OCI-LY7 (cell line): ENCODE measurements around the gene SOAT2. TPM values are rescaled to one million over a fixed set of nuclear protein-coding genes. Genes with fewer than 3 reads are reported as not detected.
"Not testable (repeated sequence)": the region's sequence is repeated elsewhere in the genome, so short reads cannot be mapped to it uniquely, and the experiment has no call there.

Experiments used
- BruUV-seq: library from RNA; stranded (reverse); fragments of 400-500 nt; replicated peaks from 2 replicates; lab custom pipeline; 2021; lab: Mats Ljungman, UMichigan
- CTCF ChIA-PET: fragments of 300-600 bp; sonication (Branson Sonifier 250); formaldehyde crosslinking; loops from one replicate; lab custom pipeline; 2022; ENCODE audit warnings: antibody characterized with exemption; ENCODE audit not compliant: unreplicated experiment; lab: Charles Lee
- POLR2A ChIA-PET: fragments of 300-600 bp; sonication (Branson Sonifier 250); formaldehyde crosslinking; loops from one replicate; lab custom pipeline; 2022; ENCODE audit warnings: antibody characterized with exemption; lab: Charles Lee
- DNase-seq: peaks from one replicate; pipeline ENCODE4 v3.0.0-alpha.2; 2015; ENCODE audit warnings: low spot score
- H2AFZ ChIP-seq: fragments of 200-600 bp; sonication (generic), shearing (Covaris generic); 2 replicates; pipeline ENCODE4 v1.6.1; 2014; ENCODE audit warnings: mild to moderate bottlenecking, antibody characterized with exemption, low read length, moderate library complexity
- H3K27ac ChIP-seq: fragments of 200-600 bp; sonication (generic); 2 replicates; pipeline ENCODE4 v1.5.1; 2014; ENCODE audit warnings: mixed run types, low read depth, mild to moderate bottlenecking, moderate library complexity, low read length, inconsistent platforms; ENCODE audit not compliant: poor library complexity, severe bottlenecking
- H3K36me3 ChIP-seq: fragments of 200-600 bp; sonication (generic); 2 replicates; pipeline ENCODE4 v1.6.1; 2014; ENCODE audit warnings: mild to moderate bottlenecking, antibody characterized with exemption, low read length, moderate library complexity, mixed read lengths; ENCODE audit not compliant: insufficient read depth
- H3K4me1 ChIP-seq: fragments of 200-600 bp; sonication (generic); 2 replicates; pipeline ENCODE4 v1.5.1; 2014; ENCODE audit warnings: mild to moderate bottlenecking, low read length; ENCODE audit not compliant: insufficient read depth, poor library complexity, severe bottlenecking
- H3K4me2 ChIP-seq: fragments of 200-600 bp; sonication (generic); 2 replicates; pipeline ENCODE4 v1.6.1; 2014; ENCODE audit warnings: mild to moderate bottlenecking, low read length
- H3K4me3 ChIP-seq: fragments of 200-600 bp; sonication (generic); 2 replicates; pipeline ENCODE4 v1.5.1; 2014; ENCODE audit warnings: mild to moderate bottlenecking, low read depth, low read length; ENCODE audit not compliant: poor library complexity, severe bottlenecking
- H3K79me2 ChIP-seq: fragments of 200-600 bp; sonication (generic); 2 replicates; pipeline ENCODE4 v1.6.1; 2016; ENCODE audit warnings: low read depth, mild to moderate bottlenecking, low read length, moderate library complexity, mixed read lengths; ENCODE audit not compliant: insufficient read depth
- H3K9me2 ChIP-seq: fragments of 200-600 bp; sonication (generic); 2 replicates; pipeline ENCODE4 v1.6.1; 2016; ENCODE audit warnings: mild to moderate bottlenecking, low read length, mixed read lengths; ENCODE audit not compliant: insufficient read depth
- H3K9me3 ChIP-seq: fragments of 200-600 bp; sonication (generic); 2 replicates; pipeline ENCODE4 v1.6.1; 2014; ENCODE audit warnings: mild to moderate bottlenecking, mixed run types, low read length, mixed read lengths
- H4K20me1 ChIP-seq: fragments of 200-600 bp; sonication (generic); 2 replicates; pipeline ENCODE4 v1.6.1; 2014; ENCODE audit warnings: mild to moderate bottlenecking, antibody characterized with exemption, low read length, moderate library complexity, mixed read lengths; ENCODE audit not compliant: insufficient read depth
- CTCF ChIP-seq: fragments of 200-600 bp; sonication (generic); conservative IDR thresholded peaks from 2 replicates; pipeline ENCODE4 v1.5.1; 2014; ENCODE audit warnings: mild to moderate bottlenecking, antibody characterized with exemption, low read length, moderate library complexity, mixed read lengths
- EZH2phosphoT487 ChIP-seq: fragments of 200-600 bp; sonication (generic); IDR thresholded peaks from 2 replicates; pipeline ENCODE4 v1.6.1; 2018; ENCODE audit warnings: low read depth, borderline replicate concordance, mild to moderate bottlenecking, mixed run types, antibody characterized with exemption, low read length, moderate library complexity, mixed read lengths
- intact Hi-C: fragments of 100-400 bp; cut with micrococcal nuclease; formaldehyde crosslinking; loops from one replicate; pipeline ENCODE4 v1.10.0; 2022; ENCODE audit not compliant: unreplicated experiment
- total RNA-seq, 2 experiments: library from RNA; depleted of rRNA in 1 of 2; stranded (reverse); fragments of >200 nt in 1 of 2; shearing (Covaris generic) in 1 of 2; gene quantifications; 2 replicates each; pipeline ENCODE4 v1.2.3, GENCODE V29; 2014 to 2022

The SOAT2 gene
- total RNA-seq, 2 experiments from 2014 or later = 0.06 to 1.8 TPM

GRCh38 chr12:53105256-53105655, 2.0 kb downstream of the SOAT2 start:
- ChIA-PET POLR2A (no interaction called here), CTCF (interaction anchor here (0.6 kb wide), 1 partner anchor 39 kb away, joined by 3 read pairs; no protein-coding TSS in a partner anchor)
- Histone ChIP-seq H3K4me1 (peaks cover 29% of the 10 kb centered on the region), H3K9me2 (no peaks in the 10 kb centered on the region), H3K4me2 (no peak overlapping the region), H3K27ac (no peak overlapping the region), H3K79me2 (no peaks in the 10 kb centered on the region), H4K20me1 (no peaks in the 10 kb centered on the region), H3K4me3 (no peak overlapping the region), H2AFZ (no peak overlapping the region), H3K36me3 (no peaks in the 10 kb centered on the region), H3K9me3 (no peaks in the 10 kb centered on the region)
- BruUV-seq = no TSS peak
- intact Hi-C loops = no loop called here
- DNase-seq = no peak
- no peak for TF ChIP-seq EZH2phosphoT487
- TF ChIP-seq CTCF = no peak

GRCh38 chr12:53105712-53106439, 2.6 kb downstream of the SOAT2 start:
- TF ChIP-seq CTCF (no peak), EZH2phosphoT487 (no peak)
- no peak overlapping the region for H2AFZ ChIP-seq
- BruUV-seq = no TSS peak
- no peaks in the 10 kb centered on the region for H3K36me3 ChIP-seq
- no peak overlapping the region for H3K4me3 ChIP-seq
- H3K9me2 ChIP-seq = no peaks in the 10 kb centered on the region
- H3K4me1 ChIP-seq = peaks cover 29% of the 10 kb centered on the region
- ChIA-PET CTCF (interaction anchor here (0.6 kb wide), 1 partner anchor 39 kb away, joined by 3 read pairs; no protein-coding TSS in a partner anchor), POLR2A (no interaction called here)
- no peaks in the 10 kb centered on the region for H4K20me1 ChIP-seq
- H3K4me2 ChIP-seq = no peak overlapping the region
- H3K27ac ChIP-seq = no peak overlapping the region
- intact Hi-C loops = no loop called here
- no peak for DNase-seq
- no peaks in the 10 kb centered on the region for H3K9me3 ChIP-seq
- H3K79me2 ChIP-seq = no peaks in the 10 kb centered on the region

GRCh38 chr12:53107122-53107521, 3.8 kb downstream of the SOAT2 start:
- no peak overlapping the region for H3K4me3 ChIP-seq
- H3K27ac ChIP-seq = no peak overlapping the region
- ChIA-PET CTCF (no interaction called here), POLR2A (interaction anchor here (0.6 to 0.7 kb wide), 2 partner anchors 21 to 195 kb away, joined by 3 read pairs; no protein-coding TSS in a partner anchor)
- no peaks in the 10 kb centered on the region for H3K9me2 ChIP-seq
- intact Hi-C loops = no loop called here
- H3K4me1 ChIP-seq = peaks cover 26% of the 10 kb centered on the region
- no peak overlapping the region for H3K4me2 ChIP-seq
- BruUV-seq = no TSS peak
- TF ChIP-seq EZH2phosphoT487 (no peak), CTCF (no peak)
- DNase-seq = no peak
- H3K36me3 ChIP-seq = no peaks in the 10 kb centered on the region
- no peak overlapping the region for H2AFZ ChIP-seq
- H4K20me1 ChIP-seq = no peaks in the 10 kb centered on the region
- H3K79me2 ChIP-seq = no peaks in the 10 kb centered on the region
- H3K9me3 ChIP-seq = no peaks in the 10 kb centered on the region

- H3K4me3 ChIP-seq, H3K9me3 ChIP-seq, H4K20me1 ChIP-seq, intact Hi-C loops, BruUV-seq, H2AFZ ChIP-seq, H3K4me2 ChIP-seq, H3K4me1 ChIP-seq, H3K36me3 ChIP-seq, H3K79me2 ChIP-seq, H3K9me2 ChIP-seq, CTCF ChIA-PET, DNase-seq, H3K27ac ChIP-seq: not testable (repeated sequence)
- POLR2A ChIA-PET = interaction anchor here (0.7 kb wide), 1 partner anchor 43 kb away, joined by 9 read pairs; no protein-coding TSS in a partner anchor
Observed at GRCh38 chr12:53112431-53112830, 9.1 kb downstream of the SOAT2 start.
